Right lobe of liver (tissue), 4 donors: ENCODE data around the gene M1AP.

Experiments
- POLR2A ChIP-seq: fragments of 450-650 bp; IDR thresholded peaks from one replicate; pipeline ENCODE4 v1.6.1; 2017; ENCODE audit warnings: antibody characterized with exemption, mild to moderate bottlenecking
- TF ChIP-seq, protein P1 (sequence below), 4 donors: fragments of 200-600 bp in 3 of 4; fragments of 450-650 bp in 1 of 4; IDR thresholded peaks; one replicate each; pipeline versions ENCODE4 v1.5.1 to v1.8.0; 2016 to 2022; ENCODE audit warnings: antibody characterized with exemption in 4 of 4, mild to moderate bottlenecking in 2 of 4
- donor health status: DM: no; HTN: no; CAD: no.
- donor health status: DM: no; HTN: no; CAD: no.
- donor health status: DM: no; HTN: yes; CAD: no.

DNA sequence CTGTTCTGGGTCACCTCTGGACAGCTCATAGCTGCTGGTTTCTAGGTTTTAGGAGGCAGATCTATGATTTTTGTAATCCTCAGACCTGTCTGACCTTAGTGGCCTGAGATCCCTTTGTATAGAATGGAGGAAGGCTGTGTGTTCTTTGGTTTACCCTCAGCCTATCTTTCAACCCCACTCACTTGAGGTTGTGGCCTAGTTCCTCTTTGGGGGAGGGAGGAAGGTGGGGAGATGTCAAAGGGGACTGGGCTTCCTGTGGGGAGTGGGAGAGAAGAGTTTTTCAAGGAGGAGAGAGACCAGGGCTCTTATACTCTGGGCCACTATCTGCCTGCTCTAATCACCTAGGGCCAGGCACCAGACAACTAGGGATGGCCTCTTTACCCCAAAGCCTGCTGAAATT is 34.4 kb upstream of the M1AP start:
- TF ChIP-seq POLR2A = no peak
- TF ChIP-seq, protein P1, sequence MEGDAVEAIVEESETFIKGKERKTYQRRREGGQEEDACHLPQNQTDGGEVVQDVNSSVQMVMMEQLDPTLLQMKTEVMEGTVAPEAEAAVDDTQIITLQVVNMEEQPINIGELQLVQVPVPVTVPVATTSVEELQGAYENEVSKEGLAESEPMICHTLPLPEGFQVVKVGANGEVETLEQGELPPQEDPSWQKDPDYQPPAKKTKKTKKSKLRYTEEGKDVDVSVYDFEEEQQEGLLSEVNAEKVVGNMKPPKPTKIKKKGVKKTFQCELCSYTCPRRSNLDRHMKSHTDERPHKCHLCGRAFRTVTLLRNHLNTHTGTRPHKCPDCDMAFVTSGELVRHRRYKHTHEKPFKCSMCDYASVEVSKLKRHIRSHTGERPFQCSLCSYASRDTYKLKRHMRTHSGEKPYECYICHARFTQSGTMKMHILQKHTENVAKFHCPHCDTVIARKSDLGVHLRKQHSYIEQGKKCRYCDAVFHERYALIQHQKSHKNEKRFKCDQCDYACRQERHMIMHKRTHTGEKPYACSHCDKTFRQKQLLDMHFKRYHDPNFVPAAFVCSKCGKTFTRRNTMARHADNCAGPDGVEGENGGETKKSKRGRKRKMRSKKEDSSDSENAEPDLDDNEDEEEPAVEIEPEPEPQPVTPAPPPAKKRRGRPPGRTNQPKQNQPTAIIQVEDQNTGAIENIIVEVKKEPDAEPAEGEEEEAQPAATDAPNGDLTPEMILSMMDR (IDR thresholded peaks at IDR 0.05) = no peak
